Stimulated activated CD4-positive, alpha-beta T cell treated with anti-CD3 and anti-CD28 coated beads, Interleukin-12 subunit alpha, Interleukin-12 subunit beta, amount 100 ng/mL, for 4 hours (primary cell): ENCODE results near the gene VPREB1.
"Not testable (repeated sequence)": the region's sequence is repeated elsewhere in the genome, so short reads cannot be mapped to it uniquely, and the experiment has no call there.

ENCODE experiments used
- DNase-seq: peaks from one replicate; pipeline ENCODE4 v3.0.0-alpha.2; 2020

VPREB1 gene

DNA sequence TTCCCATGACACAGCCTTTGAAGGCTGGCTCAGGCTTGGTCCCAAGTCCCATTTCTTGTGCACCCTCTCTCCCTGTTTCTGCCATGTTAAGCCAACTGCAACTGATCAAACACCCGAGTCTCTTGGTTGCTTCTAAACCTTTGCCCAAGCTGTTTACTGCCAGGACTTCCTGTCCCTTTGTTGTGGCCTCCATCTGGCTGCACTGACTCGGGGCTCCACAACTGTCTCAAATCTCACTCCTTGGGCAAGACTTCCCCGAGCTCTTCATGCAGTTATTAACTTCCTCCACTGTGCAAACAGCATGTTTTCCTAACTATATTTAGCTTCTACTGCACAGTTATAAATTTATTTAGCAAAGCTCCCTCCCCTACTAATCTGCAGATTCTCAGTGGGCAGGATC lies 4.3 kb downstream of the VPREB1 start:
- DNase-seq: no peak

DNA sequence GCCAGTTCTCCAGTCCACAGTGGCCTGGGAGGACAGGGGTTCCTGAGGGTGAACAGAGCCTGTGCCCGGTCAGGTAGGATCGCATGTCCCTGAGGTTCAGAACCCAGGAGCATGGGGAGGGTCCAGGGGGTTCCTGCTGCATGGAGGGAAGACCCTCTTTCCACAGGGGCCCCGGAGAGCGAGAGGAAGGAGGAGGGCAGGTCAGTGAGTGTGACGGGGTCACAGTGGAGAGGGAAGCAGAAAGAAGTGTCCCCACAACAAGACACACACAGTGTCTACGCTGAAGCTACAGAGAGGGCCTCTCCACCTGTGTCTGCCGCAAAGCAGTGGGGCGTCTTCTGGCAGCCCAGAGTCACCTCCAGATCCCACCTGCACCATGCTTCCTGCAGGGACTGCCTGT lies 6.1 kb downstream of the VPREB1 start:
- not testable (repeated sequence) for DNase-seq

GRCh38 chr22:22256133-22256532 lies 11.5 kb downstream of the VPREB1 start:
- not testable (repeated sequence) for DNase-seq

GRCh38 chr22:22258597-22259415 lies 14.2 kb downstream of the VPREB1 start:
- DNase-seq: not testable (repeated sequence)

- not testable (repeated sequence) for DNase-seq
Measured at GRCh38 chr22:22260169-22260568, 15.6 kb downstream of the VPREB1 start.

- not testable (repeated sequence) for DNase-seq
Measured at GRCh38 chr22:22260586-22260985, 16.0 kb downstream of the VPREB1 start.

DNA sequence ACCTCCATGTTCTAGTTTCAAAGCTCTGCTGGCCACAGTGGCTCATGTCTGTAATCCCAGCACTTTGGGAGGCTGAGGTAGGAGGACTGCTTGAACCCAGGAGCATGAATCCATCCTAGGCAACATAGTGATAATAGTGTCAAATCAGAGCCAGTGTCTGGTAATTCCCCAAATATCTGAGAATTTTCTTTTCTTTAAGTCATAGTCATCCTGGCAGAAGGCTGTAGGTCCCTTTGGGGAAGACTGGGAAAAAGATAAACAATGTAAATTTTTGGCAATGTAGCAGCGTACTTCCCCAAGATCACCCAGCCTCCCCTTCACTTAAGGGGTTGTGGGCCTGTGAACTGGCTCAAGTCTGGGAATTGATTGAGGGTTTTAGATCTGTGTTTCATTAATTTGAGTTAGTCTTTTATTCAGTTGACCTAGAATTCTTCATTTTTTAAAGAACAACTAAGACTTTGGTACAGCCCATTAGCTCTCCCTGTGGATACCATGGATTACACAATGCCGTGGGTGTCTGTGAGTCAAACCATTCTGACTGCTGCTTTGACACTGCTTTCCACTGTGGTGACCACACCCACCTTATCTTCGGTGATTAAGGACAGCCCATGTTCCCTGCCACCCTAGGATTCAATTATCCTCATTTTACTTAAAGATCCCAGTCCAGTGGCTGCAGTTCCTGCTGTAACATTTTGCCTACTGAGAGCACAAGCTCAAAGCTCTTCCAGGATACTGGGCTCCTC lies 17.9 kb downstream of the VPREB1 start:
- DNase-seq: not testable (repeated sequence)

GRCh38 chr22:22263823-22264222 lies 19.2 kb downstream of the VPREB1 start:
- DNase-seq: not testable (repeated sequence)

DNA sequence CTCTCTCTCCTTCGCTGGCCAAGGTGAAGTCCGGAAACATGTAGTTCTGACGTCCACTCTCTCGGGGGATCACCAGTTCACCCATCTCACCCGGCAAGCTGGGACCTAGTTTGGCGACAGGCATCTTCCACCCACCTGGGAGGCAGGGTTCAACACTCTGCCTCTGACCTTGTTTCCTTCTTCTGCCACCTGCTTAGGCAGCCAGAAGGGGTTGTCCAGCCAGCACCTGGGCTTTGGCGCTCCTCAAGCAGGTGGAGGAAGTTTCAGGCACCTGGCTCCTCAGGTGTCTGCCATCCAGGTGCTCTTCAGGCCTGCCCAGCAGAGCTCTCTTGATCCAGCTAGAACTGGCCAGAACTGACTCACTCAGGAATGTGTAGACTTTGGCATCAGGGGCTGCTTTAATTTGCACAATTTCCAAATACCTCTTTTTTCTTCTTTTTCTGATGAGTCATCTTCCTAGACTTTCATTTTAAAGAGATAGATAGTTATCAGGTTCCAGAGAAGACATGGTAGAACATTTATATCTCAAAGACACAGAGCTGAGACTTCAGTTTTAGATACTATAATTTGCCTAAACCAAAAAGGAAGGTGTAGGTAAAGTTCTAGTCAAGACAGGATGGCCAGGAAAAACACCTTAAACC lies 25.6 kb downstream of the VPREB1 start:
- DNase-seq: not testable (repeated sequence)

DNA sequence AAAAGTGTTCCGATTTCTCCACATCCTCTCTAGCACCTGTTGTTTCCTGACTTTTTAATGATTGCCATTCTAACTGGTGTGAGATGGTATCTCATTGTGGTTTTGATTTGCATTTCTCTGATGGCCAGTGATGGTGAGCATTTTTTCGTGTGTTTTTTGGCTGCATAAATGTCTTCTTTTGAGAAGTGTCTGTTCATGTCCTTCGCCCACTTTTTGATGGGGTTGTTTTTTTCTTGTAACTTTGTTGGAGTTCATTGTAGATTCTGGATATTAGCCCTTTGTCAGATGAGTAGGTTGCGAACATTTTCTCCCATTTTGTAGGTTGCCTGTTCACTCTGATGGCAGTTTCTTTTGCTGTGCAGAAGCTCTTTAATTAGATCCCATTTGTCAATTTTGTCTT lies 32.8 kb downstream of the VPREB1 start:
- not testable (repeated sequence) for DNase-seq

DNA sequence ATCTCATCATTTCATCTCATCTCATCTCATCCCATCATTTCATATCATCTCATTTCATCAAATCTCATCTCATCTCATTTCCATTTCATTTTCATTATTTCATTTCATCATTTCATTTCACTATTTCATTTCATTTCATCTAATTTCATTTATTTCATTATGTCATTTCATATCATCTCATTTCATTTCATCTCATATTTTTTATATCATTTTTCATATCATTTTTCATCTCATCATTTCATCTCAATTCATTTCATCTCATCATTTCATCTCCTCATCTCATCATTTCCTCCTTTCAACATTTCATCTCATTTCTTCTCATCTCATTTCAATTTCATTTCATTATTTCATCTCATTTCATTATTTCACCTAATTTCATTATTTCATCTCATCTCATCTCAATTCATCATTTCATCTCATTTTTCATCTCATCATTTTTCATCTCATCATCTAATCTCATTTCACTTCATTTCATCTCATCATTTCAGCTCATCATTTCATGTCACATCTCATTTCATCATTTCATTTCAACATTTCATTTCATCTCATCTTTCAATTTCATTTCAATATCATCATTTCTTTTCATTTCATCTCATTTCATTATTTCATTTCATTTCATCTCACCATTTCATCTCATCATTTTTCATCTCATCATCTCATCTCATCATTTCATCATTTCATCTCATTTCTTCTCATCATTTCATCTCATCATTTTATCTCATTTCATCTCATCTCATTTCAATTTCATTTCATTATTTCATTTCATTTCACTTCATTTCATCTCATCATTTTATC lies 40.6 kb downstream of the VPREB1 start:
- DNase-seq: not testable (repeated sequence)

GRCh38 chr22:22286390-22287105 lies 42.0 kb downstream of the VPREB1 start:
- DNase-seq: not testable (repeated sequence)

- not testable (repeated sequence) for DNase-seq
Measured at GRCh38 chr22:22287106-22287626, 42.6 kb downstream of the VPREB1 start.

- not testable (repeated sequence) for DNase-seq
Measured at GRCh38 chr22:22289666-22290065, 45.1 kb downstream of the VPREB1 start.

- not testable (repeated sequence) for DNase-seq
Measured at GRCh38 chr22:22291129-22291806, 46.7 kb downstream of the VPREB1 start.

DNA sequence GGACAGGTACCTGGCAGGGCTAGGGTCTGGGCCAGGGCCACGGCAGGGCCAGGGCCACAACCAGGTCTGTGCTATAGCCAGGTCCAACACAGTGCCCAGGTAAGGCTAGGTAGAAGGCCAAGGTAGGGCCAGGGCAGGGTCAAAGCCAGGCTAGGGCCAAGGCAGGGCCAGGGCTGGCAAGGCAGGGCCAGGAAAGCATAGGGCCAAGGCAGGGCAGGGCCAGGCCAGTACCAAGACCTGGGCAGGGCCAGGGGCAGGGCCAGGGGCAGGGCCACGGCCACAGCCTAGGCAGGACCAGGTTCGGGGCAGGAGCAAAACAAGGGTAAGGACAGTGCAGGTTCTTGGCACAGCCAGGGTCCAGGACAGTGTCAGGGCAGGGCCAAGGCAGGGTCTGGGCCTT lies 48.1 kb downstream of the VPREB1 start:
- DNase-seq: not testable (repeated sequence)

GRCh38 chr22:22293436-22293835 lies 48.9 kb downstream of the VPREB1 start:
- DNase-seq: not testable (repeated sequence)

DNA sequence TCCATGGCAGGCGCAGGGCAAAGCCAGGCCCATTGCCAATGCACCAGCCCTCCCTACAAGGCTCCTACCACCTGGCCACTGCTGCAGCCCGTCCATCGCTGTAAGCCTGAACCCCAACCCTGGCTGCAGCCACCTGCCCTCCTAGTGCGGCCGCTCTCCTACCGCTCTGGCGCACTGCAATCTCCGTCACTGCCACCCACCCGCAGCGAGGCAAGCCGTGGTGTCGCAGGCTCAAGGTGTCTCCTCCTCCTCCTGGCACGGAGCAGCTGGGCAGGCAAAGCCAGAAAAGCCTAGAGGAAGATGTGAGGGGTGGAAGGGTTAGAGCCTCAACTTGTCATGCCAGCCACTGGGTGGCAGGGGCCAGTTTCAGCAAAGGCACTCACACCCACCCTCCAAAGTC lies 50.1 kb downstream of the VPREB1 start:
- not testable (repeated sequence) for DNase-seq
